AML-193 (cell line): ENCODE results near the gene CDHR1.

ENCODE experiments used
- DNase-seq, 2 experiments: peaks; one replicate each; lab custom pipeline; 2025; lab: John Stamatoyannopoulos, UW

CDHR1 gene

DNA sequence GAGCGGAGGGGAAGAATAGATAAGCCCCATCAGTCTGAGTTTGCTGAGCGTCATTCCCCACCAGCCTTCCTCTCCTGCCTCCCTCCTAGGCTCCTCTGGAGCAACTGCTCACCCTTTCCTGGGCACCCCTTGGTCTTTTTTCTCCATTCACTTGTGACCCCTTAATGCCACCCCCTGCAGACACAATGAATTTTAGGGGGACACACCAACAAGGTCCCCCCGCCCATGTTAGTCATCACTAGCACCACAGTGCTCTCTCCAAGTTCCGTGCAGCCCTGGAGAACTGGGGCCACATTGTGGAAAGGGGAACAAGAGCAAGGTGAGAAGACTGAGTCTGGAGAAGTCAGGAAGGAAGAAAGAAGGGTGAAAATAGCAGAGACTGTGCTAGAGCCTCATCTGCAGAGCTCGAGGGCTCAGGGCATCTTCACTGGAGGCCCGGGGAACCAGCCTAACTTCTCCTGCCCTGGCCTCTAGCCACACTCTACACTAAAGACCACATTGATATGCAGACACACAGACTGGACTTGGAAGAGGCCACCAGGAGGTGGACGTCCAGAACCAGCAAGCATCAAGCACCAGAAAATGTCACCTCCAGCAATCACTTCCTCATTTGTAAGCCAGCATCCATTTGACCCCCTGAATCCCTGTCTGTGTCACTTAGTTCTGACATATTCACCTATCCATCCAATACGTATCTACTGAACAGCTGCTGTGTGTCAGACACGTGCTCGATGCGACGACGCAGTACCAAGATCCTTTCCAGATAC, 68.0 kb downstream of the CDHR1 start:
- DNase-seq = no peak

DNA sequence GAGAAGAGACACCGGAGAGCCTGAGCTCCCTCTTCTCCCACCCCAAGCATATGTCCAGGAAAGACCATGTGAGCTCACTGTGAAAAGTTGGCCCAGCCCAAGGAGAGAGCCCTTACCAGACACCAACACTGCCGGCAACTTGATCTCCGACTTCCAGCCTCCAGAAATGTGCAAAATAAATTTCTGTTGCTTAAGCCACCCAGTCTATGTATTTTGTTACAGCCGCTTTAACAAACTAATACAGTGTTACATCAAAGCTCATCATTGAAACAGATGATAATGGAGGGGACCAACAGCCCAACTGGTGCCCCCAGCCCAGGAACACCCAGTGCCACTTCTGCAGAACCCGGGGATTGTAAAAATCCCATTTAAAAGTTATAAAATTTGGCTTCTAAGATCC, 69.4 kb downstream of the CDHR1 start:
- DNase-seq = no peak

DNA sequence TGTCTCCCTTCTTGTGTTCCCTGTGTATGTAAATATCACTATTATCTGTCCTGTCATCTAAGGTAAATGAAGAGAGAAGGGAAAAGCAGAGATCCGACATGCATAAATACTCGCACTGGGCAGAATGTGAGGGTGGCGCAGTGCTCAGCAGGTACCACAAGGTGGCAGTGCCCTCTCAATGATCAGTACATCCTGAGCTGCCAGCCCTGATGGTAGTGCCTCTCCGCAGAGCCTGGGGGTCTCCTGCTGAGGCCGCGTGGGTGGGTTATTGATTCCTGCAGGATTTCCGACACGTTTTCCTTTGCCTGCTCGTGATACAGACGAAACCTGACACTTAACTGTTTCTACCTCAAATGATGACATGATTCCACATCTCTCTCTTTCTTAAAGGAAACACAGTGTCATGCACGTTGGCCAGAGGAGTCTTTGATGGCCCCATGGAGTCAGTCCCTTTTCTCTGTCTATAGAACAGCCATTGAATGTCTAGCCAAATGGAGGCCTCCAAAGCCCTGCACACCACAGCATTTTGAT, 70.3 kb downstream of the CDHR1 start:
- DNase-seq = peak; percentile 26 to 57

DNA sequence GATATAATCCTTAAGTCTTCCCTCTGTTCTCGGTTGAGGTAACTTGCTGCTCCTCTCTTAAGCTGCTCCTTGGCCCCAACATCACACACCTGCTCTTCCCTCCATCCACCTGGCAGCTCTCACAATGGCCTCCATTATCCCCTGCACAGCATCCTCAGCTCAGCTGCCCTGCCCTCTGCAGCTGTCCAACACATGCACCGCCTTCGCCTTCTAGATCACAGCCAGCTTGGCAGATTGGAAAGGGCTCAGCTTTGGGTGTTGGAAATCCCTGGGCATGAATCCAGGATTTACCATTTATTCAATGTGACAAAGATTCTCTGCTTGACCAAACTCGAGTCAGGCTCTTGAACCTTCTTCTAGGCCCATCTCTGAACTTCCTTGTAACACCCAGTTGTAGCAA, 71.1 kb downstream of the CDHR1 start:
- DNase-seq = no peak

DNA sequence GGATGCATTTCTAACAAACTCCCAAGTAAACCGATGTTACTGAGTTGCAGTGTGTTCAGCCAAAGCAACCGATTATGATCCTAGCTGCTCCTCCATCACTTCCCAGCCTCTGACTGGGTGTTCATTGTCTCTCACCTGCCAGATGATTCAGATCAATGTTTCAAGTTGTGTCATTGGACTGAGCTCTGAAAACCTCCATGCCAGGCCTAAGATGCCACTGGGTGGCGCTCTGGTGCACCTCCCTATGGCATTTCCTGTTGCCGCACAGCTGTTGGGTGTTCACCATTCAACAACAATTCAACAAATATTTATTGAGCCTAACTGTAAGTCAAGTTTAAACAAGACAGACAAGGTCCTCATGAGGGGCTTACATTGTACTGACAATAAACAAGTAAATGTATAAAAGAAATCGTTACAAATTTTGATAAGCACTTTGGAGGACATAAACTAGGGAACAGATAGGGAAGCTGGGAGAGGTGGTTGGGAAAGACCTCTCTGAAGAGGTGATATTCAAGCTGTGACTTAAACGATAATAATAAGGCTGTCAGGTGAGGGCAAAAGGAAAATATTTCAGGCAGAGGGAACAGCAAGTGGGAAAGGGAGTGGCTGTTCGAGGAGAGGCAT, 73.3 kb downstream of the CDHR1 start:
- DNase-seq = peak; percentile 5 to 7

DNA sequence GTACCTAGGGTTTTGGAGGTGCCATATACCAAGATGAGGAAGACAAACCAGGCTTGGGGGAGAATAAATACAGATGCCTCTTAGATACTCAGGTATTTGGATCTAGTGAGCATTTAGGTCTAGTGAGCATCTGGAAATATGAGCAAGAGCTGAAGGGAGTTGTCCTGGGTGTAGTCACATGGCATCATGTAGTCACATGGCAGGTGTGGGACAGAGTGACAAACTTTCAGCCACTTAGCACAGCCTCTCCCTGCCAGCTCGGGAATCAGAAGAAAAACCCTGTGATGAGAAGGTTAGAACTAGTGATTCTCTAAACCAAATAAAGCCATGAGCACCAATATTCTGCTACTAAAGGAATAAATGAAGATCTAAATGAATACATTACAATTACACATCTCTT, 74.8 kb downstream of the CDHR1 start:
- no peak for DNase-seq
